Measurements from ENCODE around the gene SYT14.
"Not testable (repeated sequence)": the region's sequence is repeated elsewhere in the genome, so short reads cannot be mapped to it uniquely, and the experiment has no call there.

Gene SYT14

GRCh38 chr1:209945377-209945776, 7.4 kb downstream of the SYT14 start:
- DNase-seq = no peak

DNA sequence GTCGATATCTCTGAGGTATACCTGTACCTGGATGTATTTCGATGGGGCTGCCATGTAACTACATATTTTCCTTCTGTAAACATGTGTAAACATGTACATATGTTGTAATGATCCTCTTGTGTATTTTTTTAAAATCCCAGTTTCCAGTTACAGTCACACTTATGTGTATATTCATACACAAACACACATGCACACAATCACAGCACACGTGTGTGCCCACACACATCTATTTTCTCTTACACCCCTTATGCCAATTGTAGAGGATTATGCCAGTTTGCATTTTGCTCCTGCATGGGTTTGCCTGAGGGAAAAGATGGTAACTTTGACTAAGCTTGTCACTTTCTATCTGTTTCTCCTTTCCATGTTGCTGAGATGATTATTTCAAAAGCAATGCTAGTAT, 10.1 kb downstream of the SYT14 start:
- no peak for DNase-seq

DNA sequence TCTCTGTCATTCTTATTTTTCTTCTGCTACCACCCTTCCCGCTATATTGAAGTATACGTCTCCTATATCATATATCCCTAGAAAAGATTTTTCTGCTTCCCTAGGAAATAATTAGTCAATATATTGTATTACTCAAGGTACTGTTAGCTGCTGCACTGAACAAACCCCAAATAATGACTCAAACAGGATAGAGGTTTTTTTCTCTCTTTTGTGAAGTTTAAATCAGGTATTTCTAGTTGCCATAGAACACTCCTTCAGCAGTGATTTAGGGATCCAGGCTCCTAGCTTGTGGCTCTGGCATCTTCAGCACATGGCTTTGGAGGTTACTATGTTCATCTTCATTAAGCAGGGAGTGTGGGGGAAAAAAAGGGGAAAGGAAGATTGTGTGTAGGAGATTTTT, 18.1 kb downstream of the SYT14 start:
- no peak for DNase-seq

- DNase-seq = no peak
These were observed 21.6 kb downstream of the SYT14 start for GRCh38 chr1:209959623-209960022.

- no peak for DNase-seq
These were observed 22.9 kb downstream of the SYT14 start for GRCh38 chr1:209960926-209961325.

DNA sequence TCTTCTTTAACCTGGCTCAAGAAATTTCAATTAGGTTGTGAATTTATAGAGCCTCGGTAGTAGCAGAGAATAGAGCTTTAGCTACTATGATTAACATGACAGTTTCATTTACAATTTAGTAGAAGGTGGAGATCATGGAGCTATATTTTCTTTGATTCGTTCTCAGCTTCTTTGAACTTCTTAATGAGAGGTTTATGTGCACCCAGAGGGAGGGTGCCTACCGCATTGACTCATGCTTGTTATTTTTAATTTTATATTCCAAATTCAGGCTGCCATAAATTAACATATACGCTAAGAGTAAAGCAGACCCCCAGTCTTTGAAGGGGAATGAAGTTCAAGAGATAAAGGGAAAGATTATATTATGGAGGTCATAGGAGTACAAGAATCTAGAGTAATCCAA, 24.4 kb downstream of the SYT14 start:
- DNase-seq = no peak

DNA sequence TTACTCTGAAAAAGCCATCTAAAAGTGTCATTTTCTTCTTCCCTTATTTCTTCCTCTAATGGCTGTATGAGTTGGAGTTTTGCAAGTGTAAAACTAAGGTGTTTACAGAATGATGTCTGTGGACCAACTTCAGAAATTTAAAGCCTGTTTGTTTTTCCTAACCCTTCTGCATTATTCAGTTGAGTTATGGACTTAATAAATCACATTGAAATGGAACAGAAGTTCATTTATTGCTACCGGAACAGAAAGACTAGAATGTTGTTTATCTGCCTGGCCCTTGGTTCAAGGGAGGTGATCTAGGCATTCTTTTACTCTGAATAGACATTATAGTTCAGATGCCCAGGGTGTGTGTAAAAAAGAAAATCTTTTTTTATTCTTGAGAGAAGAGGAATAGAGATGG, 24.8 kb downstream of the SYT14 start:
- no peak for DNase-seq

DNA sequence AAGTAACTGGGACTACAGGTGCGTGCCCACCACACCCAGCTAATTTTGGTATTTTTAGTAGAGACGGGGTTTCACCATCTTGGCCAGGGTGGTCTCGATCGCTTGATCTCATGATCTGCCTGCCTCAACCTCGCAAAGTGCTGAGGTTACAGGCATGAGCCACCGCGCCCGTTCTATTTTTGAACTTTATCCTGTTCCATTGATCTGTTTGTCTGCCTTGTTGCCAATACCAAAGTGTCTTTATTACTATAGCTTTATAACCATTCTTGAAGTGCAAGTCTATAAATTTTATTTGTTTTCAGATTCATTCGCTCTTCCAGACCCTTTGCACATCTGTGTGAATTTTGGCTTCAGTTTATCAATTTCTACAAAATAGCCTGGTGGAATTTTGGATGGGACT, 28.0 kb downstream of the SYT14 start:
- no peak for DNase-seq

- not testable (repeated sequence) for DNase-seq
These were observed 40.7 kb downstream of the SYT14 start for GRCh38 chr1:209978721-209979120.

DNA sequence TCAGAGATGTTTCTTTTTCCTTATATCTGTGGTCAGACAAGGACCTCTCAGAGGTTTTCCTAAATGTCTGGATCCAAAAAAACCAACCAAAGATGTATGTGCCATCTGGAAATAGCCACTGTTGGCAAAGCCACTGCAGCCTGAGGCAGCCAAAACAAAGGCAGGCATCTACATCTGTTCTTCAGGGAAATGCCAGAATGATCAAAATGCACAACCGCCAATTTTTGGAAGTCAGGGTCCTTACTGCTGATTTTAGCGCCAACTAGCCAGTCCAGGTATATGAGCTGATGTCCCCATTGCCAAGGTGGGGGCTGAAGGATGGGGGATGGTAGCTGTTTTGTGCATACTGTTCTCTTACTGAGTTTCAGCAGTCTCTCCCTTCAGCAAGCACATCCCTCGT, 45.9 kb downstream of the SYT14 start:
- no peak for DNase-seq

- DNase-seq = no peak
These were observed 47.0 kb downstream of the SYT14 start for GRCh38 chr1:209985002-209985401.

DNA sequence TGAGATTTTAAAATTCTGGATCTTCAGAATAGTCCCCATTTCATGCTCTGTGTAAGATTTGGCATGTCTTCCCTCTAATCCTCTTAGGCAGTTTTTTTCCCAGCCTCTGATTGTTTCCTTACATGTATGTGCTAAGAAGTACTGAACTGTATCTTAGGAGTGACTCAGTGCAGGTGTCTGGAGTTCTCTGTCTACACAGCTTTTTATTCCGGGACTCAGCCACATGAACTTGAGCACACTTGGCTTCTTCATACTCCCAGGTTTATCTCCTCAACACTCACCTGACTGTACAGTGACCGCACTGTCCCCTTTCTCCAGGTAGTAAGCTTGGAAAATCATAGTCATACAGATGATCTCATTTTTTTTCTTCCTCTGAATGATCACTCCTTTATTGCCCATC, 50.7 kb downstream of the SYT14 start:
- no peak for DNase-seq

DNA sequence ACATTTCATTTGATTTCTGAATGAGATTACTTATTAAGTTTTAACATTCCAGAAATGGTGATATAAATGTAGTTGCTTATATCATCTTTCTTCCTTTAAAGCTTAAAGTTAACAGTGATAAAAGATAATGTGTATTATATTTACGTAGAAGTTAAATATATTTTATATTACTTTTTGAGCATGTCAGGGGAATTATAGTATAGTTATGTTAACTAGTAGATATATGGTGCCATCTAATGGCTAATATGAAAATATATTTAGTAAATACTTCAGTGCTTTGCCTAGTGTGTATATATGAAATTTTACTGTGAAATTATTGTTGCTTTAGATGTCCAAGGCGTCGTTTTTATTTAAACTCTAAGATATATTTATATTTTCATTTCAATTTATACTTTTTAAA, 51.5 kb downstream of the SYT14 start:
- no peak for DNase-seq

DNA sequence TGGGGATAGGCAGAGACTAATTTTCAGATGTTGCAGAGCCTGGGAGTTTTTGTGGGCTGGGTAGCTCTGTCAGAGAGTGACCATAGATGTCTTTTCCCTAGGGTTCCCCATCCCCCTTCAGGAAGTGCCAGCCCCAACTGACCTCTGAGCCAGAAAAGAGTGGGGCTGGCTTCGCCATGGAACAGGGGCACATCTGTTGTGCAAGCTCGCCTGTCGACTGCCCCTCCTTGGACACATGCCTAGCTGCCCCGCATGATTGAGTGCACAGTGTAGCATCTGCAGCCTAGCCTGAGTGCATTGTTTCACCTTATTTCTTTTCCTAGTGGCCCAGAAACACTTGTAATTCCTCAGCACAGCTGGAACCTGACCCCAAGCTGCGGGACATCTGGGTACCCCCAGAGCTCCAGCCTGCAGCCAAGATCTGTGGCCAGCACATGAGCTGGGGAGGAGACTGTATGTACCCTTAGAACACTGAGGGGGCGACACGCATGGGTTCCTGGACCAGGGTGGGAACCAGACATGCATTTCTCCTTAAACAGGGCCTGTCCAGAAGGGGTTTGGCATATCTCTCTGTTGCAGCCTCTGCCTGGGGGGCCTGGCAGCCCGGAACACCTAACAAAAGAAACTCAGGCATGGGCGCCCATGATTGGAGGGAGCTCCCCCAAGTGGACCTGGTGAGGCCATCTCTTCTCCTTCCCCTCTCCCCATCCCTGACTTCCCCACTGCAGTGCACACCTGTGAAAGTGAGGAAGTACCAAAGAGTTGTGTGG, 55.2 kb downstream of the SYT14 start:
- no peak for DNase-seq

- DNase-seq = no peak
These were observed 58.3 kb downstream of the SYT14 start for GRCh38 chr1:209996348-209996747.

GRCh38 chr1:209999005-209999404, 61.0 kb downstream of the SYT14 start:
- DNase-seq = no peak

DNA sequence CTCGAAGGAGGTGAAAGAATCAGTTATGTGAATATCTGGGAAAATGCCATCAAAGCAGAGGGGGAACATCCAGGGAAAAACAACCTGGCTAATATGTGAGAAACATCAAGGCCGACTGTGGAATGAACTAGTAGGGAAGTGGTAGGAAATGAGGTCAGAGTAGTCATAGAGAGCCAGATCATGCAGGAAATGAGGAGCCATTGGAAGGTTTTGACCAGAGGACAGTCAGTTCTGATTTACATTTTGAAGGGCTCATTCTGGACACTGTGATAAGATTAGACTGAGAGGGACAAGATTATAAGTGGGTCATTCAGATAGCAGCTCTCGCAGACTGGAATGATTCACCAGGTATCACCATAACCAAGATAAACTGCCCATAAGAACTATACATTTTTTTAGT, 63.7 kb downstream of the SYT14 start:
- DNase-seq = no peak

DNA sequence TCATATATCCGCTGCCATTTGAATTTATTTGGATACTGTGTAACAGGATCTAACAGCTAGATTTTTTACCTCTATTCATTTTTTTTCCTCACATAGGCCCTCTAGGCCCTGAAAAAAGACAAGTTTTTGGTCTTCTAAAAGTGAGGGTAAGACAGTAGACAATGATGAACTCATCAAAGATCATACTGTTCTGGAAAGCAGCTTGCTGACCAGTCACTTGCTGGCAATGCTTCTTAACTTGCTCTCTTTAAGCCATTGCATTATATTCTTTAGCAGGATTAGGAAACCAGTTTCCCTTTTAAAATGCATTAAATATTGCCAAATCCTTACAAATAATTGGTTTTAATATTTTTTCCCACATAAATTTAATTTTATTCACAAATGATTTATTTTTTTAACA, 65.5 kb downstream of the SYT14 start:
- no peak for DNase-seq

DNA sequence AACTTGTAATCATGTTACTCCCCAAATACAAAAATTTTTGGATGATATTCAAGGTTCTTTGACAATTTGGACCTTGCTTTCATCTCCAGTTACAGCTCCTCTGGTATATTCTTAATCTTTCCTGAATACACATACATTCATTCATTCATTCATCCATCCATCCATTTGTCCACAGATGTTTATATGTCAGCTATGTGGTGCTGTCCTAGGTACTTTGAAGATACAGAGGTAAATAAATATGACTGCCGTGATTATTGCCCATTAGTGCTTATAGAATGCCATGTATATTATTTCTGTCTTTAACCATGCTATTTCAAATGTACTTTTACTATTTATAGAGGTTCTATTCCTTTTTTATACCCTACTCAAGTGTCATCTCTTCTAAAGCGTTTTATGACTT, 72.1 kb downstream of the SYT14 start:
- no peak for DNase-seq

DNA sequence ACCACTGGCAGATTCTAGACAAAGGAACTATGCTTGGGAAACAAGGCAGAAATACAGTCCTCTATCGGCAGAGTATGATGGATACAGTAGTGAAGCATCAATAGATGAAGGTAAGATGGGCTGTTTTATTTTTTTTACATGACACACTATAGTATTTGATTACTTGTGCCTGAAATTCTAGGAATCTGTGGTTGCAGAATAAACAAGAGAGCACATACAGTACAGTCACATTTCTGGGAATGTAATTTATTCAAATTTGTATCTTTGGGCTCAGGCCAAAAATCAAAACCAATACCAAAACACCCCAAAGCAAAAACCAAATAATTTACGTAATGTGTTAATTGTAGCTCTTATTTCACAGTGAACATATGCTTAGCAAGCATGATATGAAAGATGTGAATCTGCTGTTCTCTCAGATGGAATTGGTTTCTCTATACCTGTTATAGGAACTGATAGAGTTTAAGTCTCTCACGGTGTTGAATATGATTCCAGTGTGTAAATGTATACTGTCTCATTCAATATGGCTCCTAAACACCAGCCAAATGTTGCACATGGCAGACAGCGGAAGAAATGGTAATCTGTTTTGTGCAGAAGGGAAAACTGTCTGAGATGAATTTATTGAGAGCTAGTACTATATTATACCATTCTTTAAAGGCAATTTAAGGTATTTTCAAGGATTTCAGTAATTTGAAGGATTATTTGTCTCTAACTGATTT, 83.3 kb downstream of the SYT14 start:
- DNase-seq = no peak

DNA sequence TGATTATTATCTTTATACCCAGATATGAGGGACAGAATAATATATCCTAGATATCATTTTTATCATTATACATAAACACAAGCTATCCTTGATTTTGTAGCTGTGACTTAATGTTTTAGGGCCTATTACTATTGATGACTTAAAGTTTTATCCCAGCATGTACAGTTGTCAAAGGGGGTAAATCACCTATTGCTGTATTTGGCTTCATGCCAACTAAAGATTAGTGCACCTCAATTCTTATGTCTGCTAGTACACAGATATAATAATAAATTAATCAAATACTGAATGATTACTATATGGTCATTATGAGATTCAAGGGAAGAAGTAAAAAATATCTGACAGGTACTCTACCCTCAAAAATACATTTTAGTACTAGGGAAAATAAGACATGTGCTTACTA, 84.0 kb downstream of the SYT14 start:
- DNase-seq = no peak

DNA sequence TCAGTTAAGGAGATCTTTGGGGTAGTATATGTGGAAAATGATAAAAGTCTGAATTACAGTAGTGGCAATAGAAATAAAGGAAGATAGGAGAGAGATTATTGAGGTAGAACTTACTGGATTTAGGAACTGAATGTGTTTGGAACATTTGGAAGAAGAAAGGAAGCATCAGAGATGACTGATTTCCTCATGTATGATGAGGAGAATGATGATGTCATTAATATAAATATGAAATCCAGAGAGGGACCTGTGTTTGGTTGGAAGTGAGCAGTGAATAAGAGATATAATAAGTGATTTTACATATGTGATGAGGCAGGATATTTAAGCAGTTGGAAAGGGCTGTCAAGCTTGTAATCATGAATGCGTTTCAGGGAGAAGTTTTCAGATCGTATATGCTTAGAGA, 86.3 kb downstream of the SYT14 start:
- no peak for DNase-seq

GRCh38 chr1:210024996-210025395, 87.0 kb downstream of the SYT14 start:
- no peak for DNase-seq

GRCh38 chr1:210025870-210026269, 87.9 kb downstream of the SYT14 start:
- DNase-seq = no peak

DNA sequence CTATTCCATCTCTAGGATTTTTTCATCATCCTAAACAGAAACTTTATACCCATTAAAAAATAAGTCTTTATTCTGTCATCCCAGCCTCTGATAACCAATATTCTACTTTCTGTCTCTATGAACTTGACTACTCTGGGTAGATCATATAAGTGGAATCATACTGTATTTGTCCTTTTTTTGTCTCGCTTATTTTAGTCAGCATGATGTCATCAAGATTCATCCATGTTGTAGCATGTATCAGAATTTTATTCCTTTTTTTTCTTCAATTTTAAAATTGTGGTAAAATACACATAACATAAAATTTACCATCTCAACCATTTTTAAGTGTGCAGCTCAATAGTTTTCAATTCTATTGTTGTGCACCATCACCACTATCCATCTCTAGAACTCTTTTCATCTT, 90.0 kb downstream of the SYT14 start:
- DNase-seq = no peak
